RWPE2 (cell line): Measurements from ENCODE around the gene RAB11FIP5.

ENCODE experiments used
- ATAC-seq: fragments of 200-7000 bp; cut with Tn5 transposase; 3 replicates; pipeline ENCODE4 v1.9.1; 2021; ENCODE audit warnings: low read depth
- DNase-seq: peaks from one replicate; pipeline ENCODE4 v3.0.0-alpha.2; 2020; ENCODE audit warnings: low spot score
- H3K27ac ChIP-seq: fragments of 450-650 bp; 2 replicates; pipeline ENCODE4 v1.5.1; 2017; ENCODE audit warnings: mild to moderate bottlenecking; ENCODE audit not compliant: poor library complexity, severe bottlenecking
- H3K27me3 ChIP-seq: fragments of 250-450 bp; sonication (Bioruptor Pico); 2 replicates; pipeline ENCODE4 v1.5.1; 2021; ENCODE audit warnings: mild to moderate bottlenecking, moderate library complexity; ENCODE audit not compliant: insufficient read depth, poor library complexity, severe bottlenecking
- H3K36me3 ChIP-seq: fragments of 250-450 bp; sonication (Bioruptor Pico); 2 replicates; pipeline ENCODE4 v1.5.1; 2020; ENCODE audit warnings: low read depth, mild to moderate bottlenecking, moderate library complexity
- H3K4me1 ChIP-seq: fragments of 250-450 bp; sonication (Bioruptor Pico); 2 replicates; pipeline ENCODE4 v1.5.1; 2021; ENCODE audit warnings: mild to moderate bottlenecking, moderate library complexity; ENCODE audit not compliant: insufficient read depth, poor library complexity, severe bottlenecking
- H3K4me3 ChIP-seq: fragments of 250-450 bp; sonication (Bioruptor Pico); 2 replicates; pipeline ENCODE4 v1.5.1; 2021; ENCODE audit warnings: mild to moderate bottlenecking, moderate library complexity; ENCODE audit not compliant: severe bottlenecking
- H3K9me3 ChIP-seq: fragments of 250-450 bp; sonication (Bioruptor Pico); 2 replicates; pipeline ENCODE4 v1.5.1; 2021; ENCODE audit warnings: mild to moderate bottlenecking, moderate library complexity; ENCODE audit not compliant: severe bottlenecking
- CTCF ChIP-seq: fragments of 450-650 bp; IDR thresholded peaks from one replicate; pipeline ENCODE4 v1.5.1; 2017; ENCODE audit warnings: mild to moderate bottlenecking, moderate library complexity; ENCODE audit not compliant: poor library complexity, severe bottlenecking

Gene RAB11FIP5

DNA sequence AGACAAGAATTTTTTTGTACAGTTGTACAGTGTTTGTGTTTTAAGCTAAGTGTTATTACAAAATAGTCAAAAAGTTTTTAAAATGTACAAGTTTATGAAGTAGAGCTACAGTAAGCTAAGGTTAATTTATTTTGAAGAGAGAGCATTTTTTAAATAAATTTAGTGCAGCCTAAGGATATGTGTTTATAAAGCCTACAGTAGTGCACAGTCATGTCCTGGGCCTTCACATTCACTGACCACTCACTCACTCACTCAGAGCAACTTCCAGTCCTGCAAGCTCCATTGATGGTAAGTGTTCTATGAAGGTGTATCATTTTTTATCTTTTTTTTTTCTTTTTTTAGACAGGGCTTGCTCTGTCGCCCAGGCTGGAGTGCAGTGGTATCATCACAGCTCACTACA, 85.4 kb downstream of the RAB11FIP5 start:
- Histone ChIP-seq H3K36me3 (no peaks in the 10 kb centered on the region), H3K4me1 (no peaks in the 10 kb centered on the region), H3K9me3 (no peaks in the 10 kb centered on the region), H3K27me3 (no peaks in the 10 kb centered on the region), H3K27ac (no peak overlapping the region), H3K4me3 (no peak overlapping the region)
- no peak for TF ChIP-seq CTCF
- DNase-seq, result no peak
- ATAC-seq, result no peak

GRCh38 chr2:73023497-73023896, 89.3 kb downstream of the RAB11FIP5 start:
- H3K27me3 ChIP-seq, result no peaks in the 10 kb centered on the region
- no peak overlapping the region for H3K4me3 ChIP-seq
- no peaks in the 10 kb centered on the region for H3K4me1 ChIP-seq
- TF ChIP-seq CTCF, result no peak
- DNase-seq (no peak), ATAC-seq (no peak)
- H3K9me3 ChIP-seq, result no peaks in the 10 kb centered on the region
- H3K27ac ChIP-seq, result no peak overlapping the region
- no peaks in the 10 kb centered on the region for H3K36me3 ChIP-seq
